H1 (cell line): ENCODE measurements around the gene WLS. TPM values are rescaled to one million over a fixed set of nuclear protein-coding genes. Genes with fewer than 3 reads are reported as not detected.
A peak's percentile ranks its signal among the peaks of the same experiment; 100 is the strongest.

Experiments
- CTCF ChIA-PET: fragments of 300-600 bp; sonication (Branson Sonifier 250); formaldehyde crosslinking; loops from one replicate; lab custom pipeline; 2021; ENCODE audit not compliant: partially characterized antibody; lab: Charles Lee
- POLR2A ChIA-PET: fragments of 300-600 bp; sonication (Branson Sonifier 250); formaldehyde crosslinking; loops from one replicate; lab custom pipeline; 2021; ENCODE audit warnings: inconsistent platforms; ENCODE audit not compliant: partially characterized antibody; lab: Charles Lee
- DNase-seq, 2 experiments: peaks; one replicate each; pipeline versions ENCODE4 v3.0.0 to v3.0.0-alpha.2; 2010 to 2022; ENCODE audit warnings: low spot score in 2 of 2, low read depth in 1 of 2, mixed read lengths in 1 of 2
- FAIRE-seq: peaks from 2 replicates; lab custom pipeline; 2011; peaks lifted over from hg19 to GRCh38; lab: Jason Lieb, UNC
- H2AFZ ChIP-seq: 2 replicates; pipeline ENCODE4 v1.8.1; 2012; ENCODE audit warnings: low read length, inconsistent platforms
- H2AK5ac ChIP-seq: 2 replicates; pipeline ENCODE4 v1.6.1; 2013; ENCODE audit warnings: low read depth, low read length
- H2BK120ac ChIP-seq: replicated peaks from 2 replicates; pipeline ENCODE3; 2013; ENCODE audit warnings: low read depth, low read length, inconsistent platforms
- H2BK12ac ChIP-seq: 2 replicates; pipeline ENCODE4 v1.6.1; 2013; ENCODE audit warnings: low read depth, low read length
- H2BK15ac ChIP-seq: 2 replicates; pipeline ENCODE4 v1.6.1; 2013; ENCODE audit warnings: low read length
- H2BK20ac ChIP-seq: 2 replicates; pipeline ENCODE4 v1.6.1; 2013; ENCODE audit warnings: low read length
- H2BK5ac ChIP-seq: 2 replicates; pipeline ENCODE4 v1.6.1; 2013; ENCODE audit warnings: low read depth, low read length
- H3K14ac ChIP-seq: 2 replicates; pipeline ENCODE4 v1.6.1; 2013; ENCODE audit warnings: inconsistent platforms; ENCODE audit not compliant: insufficient read length
- H3K18ac ChIP-seq: 2 replicates; pipeline ENCODE4 v1.6.1; 2013; ENCODE audit warnings: low read length; ENCODE audit errors: extremely low read depth
- H3K23ac ChIP-seq: 2 replicates; pipeline ENCODE4 v1.6.1; 2013; ENCODE audit warnings: inconsistent platforms; ENCODE audit not compliant: insufficient read length
- H3K23me2 ChIP-seq: 2 replicates; pipeline ENCODE4 v1.6.1; 2013; ENCODE audit warnings: low read depth, low read length
- H3K27ac ChIP-seq: 2 replicates; pipeline ENCODE4 v1.6.1; 2011; ENCODE audit warnings: low read depth, low read length, inconsistent platforms
- H3K27me3 ChIP-seq, 4 experiments: replicated peaks in 1 of 4; 1 replicate in 1 of 4; 2 replicates in 3 of 4; pipeline versions ENCODE4 v1.6.1 to v1.8.1; 2011 to 2013; ENCODE audit warnings: low read length in 3 of 4, mild to moderate bottlenecking in 3 of 4, inconsistent platforms in 2 of 4, mixed read lengths in 2 of 4, moderate library complexity in 1 of 4; ENCODE audit not compliant: control insufficient read depth in 3 of 4, insufficient read depth in 3 of 4; ENCODE audit errors: extremely low read depth in 1 of 4
- H3K36me3 ChIP-seq, 4 experiments: 2 replicates each; pipeline versions ENCODE4 v1.6.1 to v1.8.1; 2011 to 2013; ENCODE audit warnings: mild to moderate bottlenecking in 4 of 4, low read length in 3 of 4, moderate library complexity in 2 of 4, control low read depth in 1 of 4, inconsistent platforms in 1 of 4; ENCODE audit not compliant: insufficient read depth in 4 of 4, control insufficient read depth in 2 of 4
- H3K4ac ChIP-seq: replicated peaks from 2 replicates; pipeline ENCODE3; 2013; ENCODE audit warnings: low read length, low read depth, mixed read lengths, inconsistent platforms; ENCODE audit not compliant: insufficient read length
- H3K4me1 ChIP-seq, 4 experiments: replicated peaks in 1 of 4; 1 replicate in 1 of 4; 2 replicates in 3 of 4; pipeline versions ENCODE4 v1.6.1 to v1.8.1; 2011 to 2013; ENCODE audit warnings: low read length in 3 of 4, inconsistent platforms in 2 of 4, mixed read lengths in 1 of 4; ENCODE audit not compliant: insufficient read depth in 4 of 4, control insufficient read depth in 3 of 4
- H3K4me2 ChIP-seq, 2 experiments: 2 replicates each; pipeline versions ENCODE4 v1.6.1 to v1.8.1; 2011 to 2013; ENCODE audit warnings: low read depth in 2 of 2, low read length in 2 of 2, control low read depth in 1 of 2, inconsistent platforms in 1 of 2, mild to moderate bottlenecking in 1 of 2; ENCODE audit not compliant: insufficient read depth in 1 of 2
- H3K4me3 ChIP-seq, 4 experiments: fragments of 200-600, 300-600 bp in 1 of 4; sonication (generic), shearing (Covaris generic), sonication (Bioruptor Twin) in 1 of 4; 2 replicates each; pipeline versions ENCODE4 v1.5.1 to v1.8.1; 2011 to 2016; ENCODE audit warnings: low read length in 4 of 4, low read depth in 3 of 4, control low read depth in 2 of 4, inconsistent platforms in 2 of 4, mild to moderate bottlenecking in 2 of 4, mixed read lengths in 1 of 4, moderate library complexity in 1 of 4; ENCODE audit not compliant: insufficient read depth in 2 of 4; ENCODE audit errors: extremely low read depth in 1 of 4
- H3K56ac ChIP-seq: replicated peaks from 2 replicates; pipeline ENCODE3; 2013; ENCODE audit warnings: low read depth, mild to moderate bottlenecking, mixed read lengths, low read length, inconsistent platforms; ENCODE audit not compliant: insufficient read length
- H3K79me1 ChIP-seq: 2 replicates; pipeline ENCODE4 v1.6.1; 2013; ENCODE audit warnings: low read depth, low read length, control low read depth
- H3K79me2 ChIP-seq, 2 experiments: 2 replicates each; pipeline versions ENCODE4 v1.6.1 to v1.8.1; 2012 to 2013; ENCODE audit warnings: low read length in 2 of 2, mild to moderate bottlenecking in 2 of 2, inconsistent platforms in 1 of 2; ENCODE audit not compliant: insufficient read depth in 2 of 2, control insufficient read depth in 1 of 2
- H3K9ac ChIP-seq, 4 experiments: replicated peaks in 1 of 4; 1 replicate in 1 of 4; 2 replicates in 3 of 4; pipeline versions ENCODE4 v1.6.1 to v1.8.1; 2011 to 2013; ENCODE audit warnings: low read depth in 3 of 4, low read length in 3 of 4, control low read depth in 2 of 4, mild to moderate bottlenecking in 2 of 4, moderate library complexity in 2 of 4, inconsistent platforms in 1 of 4; ENCODE audit errors: extremely low read depth in 1 of 4
- H3K9me3 ChIP-seq, 2 experiments: 2 replicates each; pipeline versions ENCODE4 v1.6.1 to v1.8.1; 2012 to 2013; ENCODE audit warnings: mild to moderate bottlenecking in 2 of 2, moderate library complexity in 2 of 2, control low read depth in 1 of 2, inconsistent platforms in 1 of 2, low read depth in 1 of 2, low read length in 1 of 2, mixed read lengths in 1 of 2; ENCODE audit not compliant: insufficient read depth in 2 of 2
- H4K20me1 ChIP-seq, 2 experiments: replicated peaks in 1 of 2; 2 replicates each; pipeline versions ENCODE3 to v1.8.1; 2011 to 2013; ENCODE audit warnings: inconsistent platforms in 2 of 2, low read length in 2 of 2, mild to moderate bottlenecking in 1 of 2; ENCODE audit not compliant: insufficient read depth in 2 of 2, control insufficient read depth in 1 of 2
- H4K5ac ChIP-seq: 2 replicates; pipeline ENCODE4 v1.6.1; 2013; ENCODE audit warnings: low read length, low read depth, mixed read lengths, inconsistent platforms; ENCODE audit not compliant: insufficient read length
- H4K8ac ChIP-seq: 2 replicates; pipeline ENCODE4 v1.8.0; 2013; ENCODE audit warnings: mild to moderate bottlenecking, moderate library complexity, low read length, inconsistent platforms; ENCODE audit not compliant: insufficient read depth; ENCODE audit errors: extremely low read depth
- H4K91ac ChIP-seq: replicated peaks from 2 replicates; pipeline ENCODE3; 2013; ENCODE audit warnings: low read length, mixed read lengths, inconsistent platforms; ENCODE audit not compliant: insufficient read length
- KDM1A ChIP-seq: fragments of 200-600, 300-600 bp; sonication (generic); IDR thresholded peaks from 2 replicates; pipeline ENCODE4 v1.7.1; 2016; ENCODE audit warnings: mild to moderate bottlenecking, low read length, borderline replicate concordance
- POLR2A ChIP-seq, 2 experiments: IDR thresholded peaks; 1 replicate in 1 of 2; 2 replicates in 1 of 2; pipeline ENCODE4 v1.6.1; 2011; ENCODE audit warnings: low read depth in 2 of 2, low read length in 2 of 2, mild to moderate bottlenecking in 2 of 2; ENCODE audit errors: control extremely low read depth in 1 of 2
- SP4 ChIP-seq: IDR thresholded peaks from 2 replicates; pipeline ENCODE4 v1.6.1; 2012; ENCODE audit warnings: low read length, inconsistent platforms
- WGBS, 2 experiments: shearing (Covaris generic) in 1 of 2; methylation state at CpG; one replicate each; pipeline versions ENCODE4 v1.1.6 to v1.1.7; 2013 to 2015; ENCODE audit warnings: low lambda C conversion rate in 2 of 2, mixed read lengths in 2 of 2, inconsistent platforms in 1 of 2, low coverage in 1 of 2, missing lambda C conversion rate in 1 of 2; ENCODE audit not compliant: insufficient replicate concordance in 2 of 2, insufficient coverage in 1 of 2, insufficient read length in 1 of 2; ENCODE audit errors: extremely low coverage in 1 of 2, missing lambda C conversion rate in 1 of 2; 5-methylcytosine and 5-hydroxymethylcytosine counted together
- polyA plus RNA-seq, 7 experiments: library from polyadenylated mRNA; depleted of rRNA in 3 of 7; stranded (reverse) in 5 of 7; unstranded in 2 of 7; fragments of >200 nt in 5 of 7; fragments of 200-250 nt in 2 of 7; gene quantifications; 1 replicate in 5 of 7; 2 replicates in 1 of 7; 4 replicates in 1 of 7; pipeline versions ENCODE4 v1.2.1 to v1.2.3, GENCODE V29; 2011 to 2013; ENCODE audit warnings: missing spikeins in 2 of 7, mixed read lengths in 2 of 7
- total RNA-seq: library from RNA; stranded (reverse); fragmentation: NEBNext Ultra II Directional; extraction: Animal tissue kit (Norgen Biotek cat#: 25700); gene quantifications from 2 replicates; pipeline ENCODE4 v1.2.1, GENCODE V29; 2021

WLS gene
- total and polyA plus RNA-seq, 2 of the 8 experiments (the other 6 are each of a cell fraction or from before 2014, with no cell fraction given) = 1.2 to 2.7 TPM

GRCh38 chr1:68115308-68115707 lies 117.0 kb downstream of the WLS start:
- no peak overlapping the region for H2BK120ac ChIP-seq
- H3K4ac ChIP-seq = no peak overlapping the region
- no peak overlapping the region for H3K56ac ChIP-seq
- H2BK20ac ChIP-seq = no peak overlapping the region
- H4K91ac ChIP-seq = no peak overlapping the region
- H3K9ac ChIP-seq = no peak overlapping the region
- CTCF ChIA-PET = interaction anchor here (0.5 to 13.0 kb wide), 22 partner anchors 8 to 1134 kb away, joined by 3 to 202 read pairs (median 9); partner anchors contain the start of gene WLS
- DNase-seq (no peak), FAIRE-seq (no peak)
- 95% methylated on average over 4 of the region's 4 CpGs; no CpG with 5 or more reads in 1 of the 2 experiments for WGBS, 2 experiments
- H4K8ac ChIP-seq = no peak overlapping the region
- H3K9me3 ChIP-seq = no peaks in the 10 kb centered on the region
- no peak overlapping the region for H3K27ac ChIP-seq
- H2BK5ac ChIP-seq = no peak overlapping the region
- H2AK5ac ChIP-seq = no peak overlapping the region
- TF ChIP-seq KDM1A (peak; percentile 55; the same call in 1 of the 2 replicates), POLR2A (IDR thresholded peaks at IDR 0.05; ENCODE audit: control extremely low read depth in 1 of 2, low read depth in 2 of 2, low read length in 2 of 2) (no peak), SP4 (no peak)
- H3K27me3 ChIP-seq = no peaks in the 10 kb centered on the region
- H3K79me2 ChIP-seq = no peaks in the 10 kb centered on the region
- no peak overlapping the region for H2BK15ac ChIP-seq
- no peaks in the 10 kb centered on the region for H4K20me1 ChIP-seq
- H3K14ac ChIP-seq = no peak overlapping the region
- H4K5ac ChIP-seq = no peak overlapping the region
- POLR2A ChIA-PET = no interaction called here
- no peak overlapping the region for H3K4me2 ChIP-seq
- H3K4me1 ChIP-seq = peaks cover 0 to under 1% (median 0%) of the 10 kb centered on the region in 4 experiments; a peak in 1 of 7 replicates
- no peak overlapping the region for H2BK12ac ChIP-seq
- H2AFZ ChIP-seq = no peak overlapping the region
- no peak overlapping the region for H3K4me3 ChIP-seq
- H3K23ac ChIP-seq = no peak overlapping the region
- H3K23me2 ChIP-seq = no peaks in the 10 kb centered on the region
- H3K79me1 ChIP-seq = no peaks in the 10 kb centered on the region
- no peak overlapping the region for H3K18ac ChIP-seq
- no peaks in the 10 kb centered on the region for H3K36me3 ChIP-seq
